HG02642 (cell line): ENCODE data around the gene BCDIN3D.
"Not testable (repeated sequence)": the region's sequence is repeated elsewhere in the genome, so short reads cannot be mapped to it uniquely, and the experiment has no call there.

Experiments
- ATAC-seq: cut with Tn5 transposase; IDR thresholded peaks from one replicate; pipeline ENCODE4 v1.9.1; 2021; ENCODE audit warnings: mild to moderate bottlenecking; ENCODE audit not compliant: unreplicated experiment, poor library complexity

The BCDIN3D gene

DNA sequence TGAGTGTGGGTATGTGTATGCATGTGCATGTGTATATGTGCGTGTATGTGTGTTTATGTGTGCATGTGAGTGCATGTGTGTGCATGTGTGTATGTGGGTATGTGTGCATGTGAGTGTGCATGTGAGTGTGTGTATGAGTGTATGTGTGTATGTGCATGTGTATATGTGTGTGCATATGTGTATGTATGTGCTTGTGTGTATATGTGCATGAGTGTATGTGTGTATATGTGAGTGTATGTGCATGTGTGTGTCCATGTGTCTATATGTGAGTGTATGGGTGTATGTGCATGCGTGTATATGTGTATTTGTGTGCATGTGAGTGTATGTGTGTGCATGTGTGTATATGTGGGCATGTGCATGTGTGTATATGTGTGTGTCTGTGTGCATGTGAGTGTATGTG, 35.1 kb upstream of the BCDIN3D start:
- no peak for ATAC-seq

DNA sequence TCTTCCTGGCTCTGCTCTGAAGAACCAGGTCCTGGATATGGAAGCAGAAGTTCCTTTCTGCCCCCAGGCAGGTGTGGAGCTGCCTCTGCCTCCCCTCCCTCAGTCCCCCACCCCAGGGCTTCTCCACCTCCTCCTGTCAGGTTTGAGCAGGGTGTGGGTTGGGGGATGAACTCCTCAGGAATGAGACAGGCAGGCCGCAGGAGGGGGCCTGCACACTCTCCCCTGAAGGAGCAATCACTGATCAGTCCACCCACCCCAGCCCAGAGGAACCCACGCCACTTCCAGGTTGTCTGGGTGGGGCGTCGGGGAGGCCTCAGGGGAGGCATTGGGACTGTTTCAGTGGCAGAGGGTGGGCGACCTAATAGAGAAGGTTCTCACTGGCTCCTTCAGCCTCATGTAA, 34.2 kb upstream of the BCDIN3D start:
- ATAC-seq = no peak

DNA sequence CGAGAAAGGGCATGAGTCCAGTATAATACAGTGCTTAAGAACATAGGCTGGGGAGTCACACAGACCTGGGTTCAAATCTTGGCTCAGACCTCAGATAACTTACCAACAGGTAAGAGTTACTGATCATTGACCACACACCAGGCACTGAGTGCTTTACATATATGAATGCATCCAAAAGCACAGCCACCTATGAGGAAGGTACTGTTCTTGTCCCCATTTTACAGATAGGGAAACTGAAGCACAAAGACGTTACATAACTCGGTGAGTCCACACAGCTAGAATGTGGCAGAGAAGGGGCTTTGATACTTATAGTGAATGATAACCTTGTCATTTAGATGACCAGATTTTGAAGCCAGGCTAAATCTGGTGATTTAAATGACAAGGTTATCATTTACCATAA, 33.2 kb upstream of the BCDIN3D start:
- ATAC-seq = no peak

DNA sequence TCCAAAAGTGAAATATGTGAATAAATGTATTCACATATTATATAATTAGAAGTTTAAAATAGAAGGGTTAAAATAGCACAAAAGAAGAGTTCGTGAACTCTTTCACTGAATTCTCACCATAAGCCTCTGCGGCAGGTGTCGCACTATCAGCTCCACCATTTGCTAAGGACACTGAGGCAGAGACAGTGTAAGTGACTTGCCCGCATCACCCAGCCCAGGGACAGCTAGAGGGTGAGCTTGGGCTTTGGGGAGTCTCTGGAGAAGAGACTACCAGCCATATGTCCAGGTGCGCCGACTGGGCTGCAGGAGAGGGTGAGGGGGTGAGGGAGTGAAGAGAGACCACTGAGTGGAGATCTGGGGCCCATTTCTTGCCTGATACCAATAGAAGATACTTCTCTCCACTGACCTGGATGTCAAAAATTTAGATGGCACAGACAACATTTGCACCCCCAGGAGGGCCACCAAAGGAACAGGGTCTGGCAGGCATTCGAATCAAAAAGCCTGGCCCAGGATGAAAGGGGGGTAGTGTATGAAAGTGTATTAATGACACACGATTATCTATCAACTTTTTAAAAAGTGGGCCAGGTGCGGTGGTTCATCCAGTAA, 32.3 kb upstream of the BCDIN3D start:
- no peak for ATAC-seq

- ATAC-seq = no peak
These were observed 31.4 kb upstream of the BCDIN3D start for GRCh38 chr12:49874142-49874897.

DNA sequence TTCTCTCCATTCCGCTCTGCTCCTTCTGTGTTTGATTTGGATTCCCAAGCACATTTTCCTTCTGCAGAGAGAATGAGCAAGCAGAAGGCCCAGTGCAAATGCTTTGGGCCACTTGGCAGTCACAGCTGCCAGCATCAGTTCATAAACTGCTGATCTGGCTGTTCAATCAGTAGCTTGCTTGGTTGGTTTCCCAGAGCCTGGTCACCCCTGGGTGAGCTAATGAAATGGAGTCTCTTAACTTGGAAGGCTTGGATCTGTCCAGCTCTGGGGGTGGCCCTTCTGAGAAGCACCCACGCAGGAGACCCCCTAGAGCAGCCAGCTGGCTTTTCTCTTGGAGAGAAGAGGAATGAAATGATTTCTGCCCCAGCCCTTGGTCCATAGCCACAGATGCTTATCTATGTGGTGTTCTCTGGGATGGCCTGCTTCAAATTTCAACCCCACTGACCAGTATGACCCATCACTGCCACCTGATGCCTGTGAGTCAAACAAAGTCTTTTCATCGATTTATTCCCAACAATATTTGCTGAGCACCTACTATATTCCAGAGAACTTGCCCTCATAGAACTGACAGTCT, 30.5 kb upstream of the BCDIN3D start:
- ATAC-seq = no peak

DNA sequence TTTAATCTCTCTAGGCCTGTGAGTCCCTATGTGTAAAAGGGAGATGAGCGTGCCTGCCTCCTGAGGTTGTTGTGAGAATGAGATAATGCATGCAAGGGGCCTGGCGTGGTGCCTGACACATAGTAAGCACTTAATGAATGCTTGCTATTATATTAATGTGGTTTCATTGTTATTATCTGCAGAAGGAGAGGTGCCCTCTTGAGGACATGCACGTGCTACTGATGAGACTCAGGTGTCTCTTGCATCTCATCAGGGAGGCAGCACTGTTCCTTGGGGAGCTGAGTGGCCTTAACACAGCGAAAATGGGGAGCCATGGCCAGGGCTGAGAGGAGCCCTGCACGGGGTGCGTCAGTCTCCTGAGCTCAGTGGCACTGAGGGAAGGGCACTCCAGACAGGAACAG, 29.9 kb upstream of the BCDIN3D start:
- ATAC-seq = no peak

- no peak for ATAC-seq
These were observed 29.5 kb upstream of the BCDIN3D start for GRCh38 chr12:49872381-49872780.

DNA sequence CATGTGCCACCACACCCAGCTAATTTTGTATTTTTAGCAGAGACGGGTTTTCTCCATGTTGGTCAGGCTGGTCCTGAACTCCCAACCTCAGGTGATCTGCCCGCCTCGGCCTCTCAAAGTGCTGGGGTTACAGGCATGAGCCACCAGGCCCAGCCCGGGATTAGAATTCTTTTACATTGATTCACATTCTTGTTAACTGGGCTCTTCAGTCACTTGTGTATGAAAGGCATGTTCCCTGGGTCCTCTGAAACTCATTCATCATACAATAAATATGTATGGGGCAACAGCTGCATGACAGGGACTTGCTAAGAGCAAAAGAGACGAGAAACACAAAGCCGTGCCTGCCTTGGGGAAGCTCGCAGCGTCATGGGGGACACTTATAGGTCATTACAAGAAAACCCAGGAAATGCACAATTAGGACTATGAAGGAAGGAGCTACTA, 28.9 kb upstream of the BCDIN3D start:
- ATAC-seq = not testable (repeated sequence)

DNA sequence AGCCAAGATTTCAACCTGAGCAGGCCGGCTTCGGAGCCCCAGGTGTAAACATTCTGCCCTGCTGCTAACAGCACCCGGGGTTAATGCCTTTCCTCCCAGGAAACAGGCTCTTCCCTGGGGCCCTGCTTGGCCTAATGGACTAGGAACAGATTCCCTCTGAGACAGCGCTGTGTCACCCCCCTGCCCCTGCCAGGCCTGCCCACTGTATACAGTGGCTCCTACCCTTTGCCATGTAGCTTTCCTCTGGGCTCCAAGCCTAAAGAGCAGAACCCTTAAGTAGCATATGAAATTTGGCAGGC, 28.3 kb upstream of the BCDIN3D start:
- no peak for ATAC-seq

DNA sequence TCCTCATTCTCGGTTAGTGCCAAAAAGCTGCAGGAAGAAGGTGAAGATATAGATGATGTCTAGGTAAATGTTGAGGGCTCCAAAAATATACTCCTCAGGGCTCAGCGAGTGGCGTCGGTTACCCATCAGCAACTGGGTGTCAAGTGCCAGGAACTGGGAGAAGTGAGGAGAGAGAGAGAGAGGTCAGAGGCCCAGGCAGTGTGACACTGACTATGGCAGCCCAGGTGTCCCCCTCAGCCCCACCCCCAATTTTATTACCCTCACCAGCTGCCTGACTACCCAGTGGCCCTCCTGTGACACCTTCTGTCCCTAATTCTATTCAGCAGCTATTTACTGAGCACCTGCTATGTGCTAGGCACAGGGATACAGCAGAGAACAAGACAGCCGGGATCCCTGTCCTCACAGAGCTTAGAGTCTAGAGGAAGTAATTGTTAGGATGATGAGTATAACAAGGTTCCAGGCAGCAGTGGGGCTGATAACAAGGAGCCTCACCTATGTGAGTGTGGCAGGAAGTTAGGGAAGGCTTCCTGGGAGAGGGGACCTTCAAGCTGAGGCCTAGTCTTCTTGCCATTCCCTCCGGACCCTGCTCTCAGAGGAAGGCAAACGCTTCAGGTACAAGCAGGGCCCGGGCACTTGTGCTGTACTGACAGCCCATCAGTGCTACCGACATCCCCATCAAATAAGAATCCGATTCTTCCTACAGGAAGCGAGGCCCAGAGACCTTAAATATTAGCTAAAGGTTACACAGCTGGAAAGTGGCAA, 27.8 kb upstream of the BCDIN3D start:
- ATAC-seq = no peak

GRCh38 chr12:49869816-49870500, 27.1 kb upstream of the BCDIN3D start:
- no peak for ATAC-seq

DNA sequence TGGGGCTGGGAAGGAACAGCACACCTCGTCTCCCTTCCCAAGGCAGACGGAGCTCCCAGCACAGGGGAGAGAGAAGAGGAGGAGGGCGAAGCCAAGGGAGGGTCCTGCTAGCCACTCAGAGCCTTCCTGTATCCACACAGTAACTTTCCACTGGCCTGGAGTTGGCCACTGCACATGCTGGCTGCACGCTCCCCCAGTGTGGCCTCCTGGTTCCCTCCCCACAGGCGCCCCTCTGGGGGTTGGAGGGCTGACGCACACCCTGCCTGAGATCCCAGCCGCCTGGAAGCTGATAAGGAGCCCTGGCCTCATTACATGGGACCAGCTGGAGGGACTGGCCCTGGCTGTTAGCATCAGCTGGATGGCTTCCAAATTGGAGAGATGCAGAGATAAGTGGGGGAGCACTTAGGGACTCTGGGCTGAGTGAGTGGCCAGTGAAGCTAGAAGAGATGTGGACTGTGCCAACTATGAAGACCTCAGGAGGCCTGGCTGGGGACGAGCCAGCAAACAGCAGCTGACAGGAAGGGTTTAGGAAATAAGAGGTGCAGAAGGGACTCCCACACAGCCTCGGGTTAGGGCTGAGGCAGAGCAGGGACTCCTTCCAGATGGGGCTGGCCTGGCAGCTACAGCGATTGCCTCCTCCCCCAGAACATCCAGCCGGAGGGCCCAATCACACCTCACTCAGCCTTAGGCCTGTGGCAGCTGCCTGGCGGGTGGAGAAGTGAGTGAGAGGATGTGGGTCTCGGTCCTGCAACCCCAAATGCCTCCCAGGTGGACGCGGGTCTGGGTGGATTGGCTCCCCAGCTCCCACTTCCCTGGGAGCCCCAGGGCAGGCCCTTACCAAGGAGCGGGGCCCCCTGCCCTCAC, 26.3 kb upstream of the BCDIN3D start:
- ATAC-seq = no peak

- no peak for ATAC-seq
These were observed 25.5 kb upstream of the BCDIN3D start for GRCh38 chr12:49868449-49868848.

GRCh38 chr12:49867570-49868341, 24.9 kb upstream of the BCDIN3D start:
- ATAC-seq = no peak

DNA sequence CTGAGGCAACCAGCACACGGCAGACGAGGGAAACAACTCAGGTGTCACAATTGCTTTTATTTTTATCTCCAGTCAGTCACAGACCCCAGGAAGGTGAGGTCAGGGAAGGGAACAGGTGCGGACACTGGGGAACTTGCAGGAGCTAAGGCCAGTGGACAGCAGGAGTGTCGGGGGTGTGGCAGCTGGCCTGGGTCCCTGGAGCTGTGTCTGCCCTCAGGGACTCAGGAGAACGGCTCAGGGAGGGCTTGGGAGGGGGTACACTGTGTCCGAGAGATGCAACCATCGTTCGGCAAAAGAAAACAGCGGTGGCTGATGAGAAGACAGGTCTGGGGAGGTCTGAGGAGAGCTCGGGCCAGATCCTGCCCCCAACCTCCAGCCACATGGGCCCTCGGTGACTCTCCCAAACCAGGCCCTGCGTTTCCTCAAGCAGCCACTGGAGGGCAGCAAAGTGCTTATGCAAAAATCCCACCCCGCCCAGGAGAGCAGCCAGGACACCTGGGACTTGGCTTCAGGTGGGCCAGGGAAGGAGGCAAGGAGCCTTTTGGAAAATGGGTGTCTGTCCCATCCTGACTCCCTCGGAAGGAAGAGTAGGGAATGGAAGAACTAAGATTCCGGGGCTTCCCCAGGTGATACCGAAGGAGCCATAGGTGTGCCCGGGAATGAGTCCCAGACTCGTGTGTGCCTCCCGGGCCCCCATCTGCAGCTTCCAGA, 24.1 kb upstream of the BCDIN3D start:
- ATAC-seq = peak; percentile 64

GRCh38 chr12:49865782-49866135, 22.9 kb upstream of the BCDIN3D start:
- ATAC-seq = no peak

DNA sequence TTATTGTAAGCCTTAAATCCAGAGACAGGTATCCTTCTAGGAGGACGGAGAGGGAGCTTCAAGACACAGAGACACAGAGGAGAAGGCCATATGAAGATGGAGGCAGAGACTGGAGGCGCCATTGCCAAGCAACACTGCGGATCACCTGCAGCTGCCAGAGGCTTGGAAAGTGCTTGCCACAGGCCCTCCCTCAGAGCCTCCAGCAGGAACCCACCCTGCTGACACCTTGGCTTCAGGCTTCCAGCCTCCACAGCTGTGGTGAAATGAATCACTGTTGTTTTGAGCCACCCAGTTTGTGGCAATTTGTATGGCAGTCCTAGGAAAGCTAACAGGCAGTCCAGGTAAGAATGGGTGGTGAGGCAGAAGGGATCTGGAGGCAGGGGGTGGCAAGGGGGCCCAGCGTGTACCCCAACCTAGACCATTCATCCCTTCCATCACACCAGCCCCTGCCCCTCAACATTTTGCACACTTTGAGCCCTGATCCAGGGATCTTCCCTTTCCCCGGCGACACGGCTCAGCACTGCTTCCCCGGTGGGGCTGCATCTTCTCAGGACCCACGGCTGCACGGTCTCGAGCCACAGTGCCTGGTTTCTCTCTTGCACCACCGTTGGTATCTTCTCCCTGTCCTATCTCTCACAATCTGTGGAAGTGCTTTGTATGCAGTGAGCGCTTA, 22.3 kb upstream of the BCDIN3D start:
- ATAC-seq = no peak
